GM12892 (cell line): ENCODE measurements around the gene MEX3C.

ENCODE experiments used
- POLR2A ChIP-seq: IDR thresholded peaks from 2 replicates; pipeline ENCODE4 v1.6.1; 2011; ENCODE audit warnings: low read depth, low read length, control low read depth
- POLR2AphosphoS5 ChIP-seq: IDR thresholded peaks from 2 replicates; pipeline ENCODE4 v1.6.1; 2011; ENCODE audit warnings: low read depth, low read length, control low read depth

- TF ChIP-seq POLR2A (no peak), POLR2AphosphoS5 (no peak)
These were observed 46.3 kb downstream of the MEX3C start for GRCh38 chr18:51151185-51151567.
